ENCODE data around the gene LRIG1.
A peak's percentile ranks its signal among the peaks of the same experiment; 100 is the strongest.

LRIG1 gene

GRCh38 chr3:66500576-66501482, at the start of gene LRIG1:
TSS of gene LRIG1 (minus strand) at chr3:66501022. CDS start at chr3:66500407, 615 bp downstream.
- DNase-seq = peak; percentile 76

GRCh38 chr3:66544619-66545429, 44.0 kb upstream of the LRIG1 start:
- DNase-seq = no peak

GRCh38 chr3:66542153-66542552, 41.3 kb upstream of the LRIG1 start:
- DNase-seq = no peak

- no peak for DNase-seq
These were observed 38.7 kb upstream of the LRIG1 start for GRCh38 chr3:66539466-66539989.

GRCh38 chr3:66538390-66538789, 37.6 kb upstream of the LRIG1 start:
- DNase-seq = no peak

- DNase-seq = no peak
These were observed 36.9 kb upstream of the LRIG1 start for GRCh38 chr3:66537735-66538134.

- DNase-seq = no peak
These were observed 36.0 kb upstream of the LRIG1 start for GRCh38 chr3:66536791-66537190.

- DNase-seq = no peak
These were observed 33.6 kb upstream of the LRIG1 start for GRCh38 chr3:66534304-66534845.

GRCh38 chr3:66532613-66533012, 31.8 kb upstream of the LRIG1 start:
- DNase-seq = no peak

- no peak for DNase-seq
These were observed 31.4 kb upstream of the LRIG1 start for GRCh38 chr3:66532160-66532587.

- no peak for DNase-seq
These were observed 30.4 kb upstream of the LRIG1 start for GRCh38 chr3:66531256-66531655.

- DNase-seq = no peak
These were observed 26.4 kb upstream of the LRIG1 start for GRCh38 chr3:66527246-66527645.

- no peak for DNase-seq
These were observed 24.9 kb upstream of the LRIG1 start for GRCh38 chr3:66525771-66526170.

GRCh38 chr3:66520724-66521123, 19.9 kb upstream of the LRIG1 start:
- DNase-seq = no peak

GRCh38 chr3:66518644-66519043, 17.8 kb upstream of the LRIG1 start:
- DNase-seq = no peak

- no peak for DNase-seq
These were observed 17.3 kb upstream of the LRIG1 start for GRCh38 chr3:66518126-66518525.

GRCh38 chr3:66517241-66517640, 16.4 kb upstream of the LRIG1 start:
- no peak for DNase-seq

GRCh38 chr3:66508461-66508860, 7.6 kb upstream of the LRIG1 start:
- DNase-seq = no peak

- DNase-seq = no peak
These were observed 6.8 kb upstream of the LRIG1 start for GRCh38 chr3:66507423-66508260.

- DNase-seq = no peak
These were observed 5.3 kb upstream of the LRIG1 start for GRCh38 chr3:66506154-66506553.

- DNase-seq = no peak
These were observed 4.2 kb upstream of the LRIG1 start for GRCh38 chr3:66504850-66505641.

GRCh38 chr3:66502981-66503380, 2.2 kb upstream of the LRIG1 start:
- DNase-seq = no peak

All from DMS79 treated with DMSO at 0.1 percent for 48 hours (cell line).